Panc1 (cell line): Measurements from ENCODE around the gene IL17RE. TPM values are rescaled to one million over a fixed set of nuclear protein-coding genes. Genes with fewer than 3 reads are reported as not detected.

ENCODE experiments used
- ATAC-seq: fragments of 200-7000 bp; cut with Tn5 transposase; 2 replicates; pipeline ENCODE4 v1.9.1; 2020; ENCODE audit warnings: mild to moderate bottlenecking, moderate library complexity
- BruUV-seq: library from RNA; stranded (reverse); fragments of 400-500 nt; replicated peaks from 2 replicates; lab custom pipeline; 2021; lab: Mats Ljungman, UMichigan
- CTCF ChIA-PET: fragments of 300-600 bp; sonication (Branson Sonifier 250); formaldehyde crosslinking; loops from one replicate; lab custom pipeline; 2022; ENCODE audit warnings: antibody characterized with exemption; lab: Charles Lee
- POLR2A ChIA-PET: fragments of 300-600 bp; sonication (Branson Sonifier 250); formaldehyde crosslinking; loops from one replicate; lab custom pipeline; 2022; ENCODE audit warnings: antibody characterized with exemption; lab: Charles Lee
- DNase-seq: peaks from one replicate; pipeline ENCODE4 v3.0.0-alpha.2; 2010; ENCODE audit warnings: low read depth, low spot score
- H3K27ac ChIP-seq: 2 replicates; pipeline ENCODE4 v1.5.1; 2011; ENCODE audit warnings: mild to moderate bottlenecking, low read length, inconsistent platforms
- H3K27me3 ChIP-seq: fragments of 200-500 bp; sonication (Bioruptor generic); 2 replicates; pipeline ENCODE4 v1.6.0; 2014; ENCODE audit warnings: low read length, inconsistent platforms; ENCODE audit not compliant: control insufficient read depth, insufficient read depth
- H3K36me3 ChIP-seq: fragments of 200-500 bp; sonication (Bioruptor generic); 2 replicates; pipeline ENCODE4 v1.5.1; 2014; ENCODE audit warnings: inconsistent platforms, mild to moderate bottlenecking, low read length, moderate library complexity; ENCODE audit not compliant: control insufficient read depth, insufficient read depth
- H3K4me1 ChIP-seq: 2 replicates; pipeline ENCODE4 v1.5.1; 2011; ENCODE audit warnings: inconsistent platforms, mild to moderate bottlenecking, low read length, moderate library complexity; ENCODE audit not compliant: control insufficient read depth, insufficient read depth
- H3K4me3 ChIP-seq, 2 experiments: 2 replicates each; pipeline ENCODE4 v1.5.1; 2011 to 2012; ENCODE audit warnings: low read depth in 2 of 2, low read length in 2 of 2, mild to moderate bottlenecking in 2 of 2, inconsistent platforms in 1 of 2, moderate library complexity in 1 of 2
- H3K9me3 ChIP-seq: fragments of 200-500 bp; sonication (Bioruptor generic); 2 replicates; pipeline ENCODE4 v1.5.1; 2014; ENCODE audit warnings: low read depth, mild to moderate bottlenecking, inconsistent platforms, low read length, moderate library complexity; ENCODE audit not compliant: control insufficient read depth, insufficient read depth
- CTCF ChIP-seq: fragments of 450-650 bp; IDR thresholded peaks from 2 replicates; pipeline ENCODE4 v1.5.1; 2017; ENCODE audit warnings: mild to moderate bottlenecking
- POLR2AphosphoS5 ChIP-seq: IDR thresholded peaks from 2 replicates; pipeline ENCODE4 v1.6.1; 2012; ENCODE audit warnings: mild to moderate bottlenecking, low read depth, low read length, moderate library complexity
- REST ChIP-seq, 2 experiments: IDR thresholded peaks; 2 replicates each; pipeline ENCODE4 v1.6.1; 2011 to 2012; ENCODE audit warnings: low read depth in 2 of 2, control low read depth in 1 of 2, low read length in 1 of 2, mild to moderate bottlenecking in 1 of 2, moderate library complexity in 1 of 2; ENCODE audit not compliant: insufficient read depth in 1 of 2
- SIN3A ChIP-seq: IDR thresholded peaks from 2 replicates; pipeline ENCODE4 v1.6.1; 2012; ENCODE audit warnings: low read depth, mild to moderate bottlenecking, low read length, moderate library complexity, borderline replicate concordance; ENCODE audit not compliant: insufficient read depth
- TCF7L2 ChIP-seq: IDR thresholded peaks from 2 replicates; pipeline ENCODE4 v1.6.1; 2011; ENCODE audit warnings: mild to moderate bottlenecking, low read depth, low read length, inconsistent platforms
- in situ Hi-C: cut with HindIII; loops from 2 replicates; pipeline ENCODE4 v1.10.0; 2016; ENCODE audit warnings: low sequenced_read_pairs, low pct_unique_long_range_greater_than_20kb
- intact Hi-C: fragments of 100-400 bp; cut with micrococcal nuclease; formaldehyde crosslinking; loops from one replicate; pipeline ENCODE4 v1.10.0; 2022; ENCODE audit not compliant: unreplicated experiment
- total RNA-seq: library from RNA; stranded (reverse); gene quantifications from one replicate; pipeline ENCODE4 v1.2.1, GENCODE V29; 2021; ENCODE audit not compliant: unreplicated experiment

IL17RE gene
- total RNA-seq, 1 experiment from 2014 or later = 1.1 TPM

- peaks cover 25% of the 10 kb centered on the region for H3K4me1 ChIP-seq
- no peaks in the 10 kb centered on the region for H3K9me3 ChIP-seq
- H3K27me3 ChIP-seq = no peaks in the 10 kb centered on the region
- CTCF ChIA-PET = no interaction called here
- POLR2A ChIA-PET = interaction anchor here (0.6 kb wide), 1 partner anchor 24 kb away, joined by 7 read pairs; no protein-coding TSS in a partner anchor
- no peak for ATAC-seq
- in situ Hi-C loops = no loop called here
- H3K36me3 ChIP-seq = no peaks in the 10 kb centered on the region
- DNase-seq = no peak
- no peak overlapping the region for H3K4me3 ChIP-seq
- no peak for TF ChIP-seq TCF7L2
- no peak for TF ChIP-seq REST (IDR thresholded peaks at IDR 0.05; ENCODE audit: insufficient read depth in 1 of 2, low read depth in 2 of 2, low read length in 1 of 2)
- no peak for TF ChIP-seq SIN3A
- TF ChIP-seq CTCF = no peak
- no peak for TF ChIP-seq POLR2AphosphoS5
- H3K27ac ChIP-seq = no peak overlapping the region
- BruUV-seq = no TSS peak
- intact Hi-C loops = no loop called here
Measured at GRCh38 chr3:9914011-9914410, 11.4 kb downstream of the IL17RE start.

- H3K9me3 ChIP-seq = no peaks in the 10 kb centered on the region
- no peaks in the 10 kb centered on the region for H3K27me3 ChIP-seq
- BruUV-seq = no TSS peak
- H3K36me3 ChIP-seq = no peaks in the 10 kb centered on the region
- intact Hi-C loops (no loop called here), in situ Hi-C loops (no loop called here)
- TF ChIP-seq TCF7L2 = no peak
- TF ChIP-seq REST (IDR thresholded peaks at IDR 0.05; ENCODE audit: insufficient read depth in 1 of 2, low read depth in 2 of 2, low read length in 1 of 2) = no peak
- no peak for TF ChIP-seq POLR2AphosphoS5
- TF ChIP-seq CTCF = no peak
- TF ChIP-seq SIN3A = no peak
- CTCF ChIA-PET = no interaction called here
- H3K4me3 ChIP-seq = peak overlapping the region; percentile 43 to 50
- peaks cover 25% of the 10 kb centered on the region for H3K4me1 ChIP-seq
- DNase-seq (no peak), ATAC-seq (peak; percentile 20; the same call in 1 of the 2 replicates)
- POLR2A ChIA-PET = interaction anchor here (0.6 kb wide), 1 partner anchor 24 kb away, joined by 7 read pairs; no protein-coding TSS in a partner anchor
- H3K27ac ChIP-seq = peak overlapping the region; percentile 54; the same call in 1 of the 2 replicates
Measured at GRCh38 chr3:9914559-9915253, 12.1 kb downstream of the IL17RE start.
